GM18511 (cell line): Measurements from ENCODE around the gene GABPB1.

Experiments used
- ATAC-seq: cut with Tn5 transposase; IDR thresholded peaks from one replicate; pipeline ENCODE4 v1.9.1; 2021; ENCODE audit warnings: mild to moderate bottlenecking, moderate library complexity; ENCODE audit not compliant: unreplicated experiment

GABPB1 gene

GRCh38 chr15:50280271-50280670, 74.7 kb downstream of the GABPB1 start:
- ATAC-seq: no peak

GRCh38 chr15:50278496-50278895, 76.5 kb downstream of the GABPB1 start:
- no peak for ATAC-seq

GRCh38 chr15:50277370-50277769, 77.6 kb downstream of the GABPB1 start:
- ATAC-seq: no peak

- no peak for ATAC-seq
These were observed 79.1 kb downstream of the GABPB1 start for GRCh38 chr15:50275908-50276307.

GRCh38 chr15:50275091-50275490, 79.9 kb downstream of the GABPB1 start:
- no peak for ATAC-seq

GRCh38 chr15:50267577-50267976, 87.4 kb downstream of the GABPB1 start:
- ATAC-seq: no peak

GRCh38 chr15:50265620-50266019, 89.4 kb downstream of the GABPB1 start, which contains the start of gene HDC:
Gene HDC, minus strand, starts transcription at chr15:50265726. Its CDS starts 103 bp downstream, at chr15:50265623.
- ATAC-seq: no peak

GRCh38 chr15:50262533-50262932, 92.5 kb downstream of the GABPB1 start:
- no peak for ATAC-seq

- no peak for ATAC-seq
These were observed 93.0 kb downstream of the GABPB1 start for GRCh38 chr15:50261981-50262380.

GRCh38 chr15:50260969-50261496, 94.0 kb downstream of the GABPB1 start:
- peak; percentile 76 for ATAC-seq

- ATAC-seq: no peak
These were observed 95.7 kb downstream of the GABPB1 start for GRCh38 chr15:50259276-50259675.

- no peak for ATAC-seq
These were observed 97.1 kb downstream of the GABPB1 start for GRCh38 chr15:50257924-50258323.

- no peak for ATAC-seq
These were observed 97.7 kb downstream of the GABPB1 start for GRCh38 chr15:50257332-50257731.

- no peak for ATAC-seq
These were observed 98.6 kb downstream of the GABPB1 start for GRCh38 chr15:50256188-50257041.

- ATAC-seq: no peak
These were observed 102.4 kb downstream of the GABPB1 start for GRCh38 chr15:50252556-50252955.

GRCh38 chr15:50251638-50252182, 103.3 kb downstream of the GABPB1 start:
- no peak for ATAC-seq

GRCh38 chr15:50250760-50251394, 104.1 kb downstream of the GABPB1 start:
- no peak for ATAC-seq

- ATAC-seq: no peak
These were observed 105.3 kb downstream of the GABPB1 start for GRCh38 chr15:50249704-50250103.

GRCh38 chr15:50248994-50249582, 105.9 kb downstream of the GABPB1 start:
- ATAC-seq: no peak

- peak; percentile 97 for ATAC-seq
These were observed 107.0 kb downstream of the GABPB1 start for GRCh38 chr15:50247819-50248655.
